IPS-11a (cell line): ENCODE data around the gene TMEM135.
"Not testable (repeated sequence)": the region's sequence is repeated elsewhere in the genome, so short reads cannot be mapped to it uniquely, and the experiment has no call there.

Experiments used
- H3K4me3 ChIP-seq: one replicate; pipeline ENCODE4 v1.5.1; 2013; ENCODE audit warnings: low read depth, low read length, control low read depth

The TMEM135 gene

DNA sequence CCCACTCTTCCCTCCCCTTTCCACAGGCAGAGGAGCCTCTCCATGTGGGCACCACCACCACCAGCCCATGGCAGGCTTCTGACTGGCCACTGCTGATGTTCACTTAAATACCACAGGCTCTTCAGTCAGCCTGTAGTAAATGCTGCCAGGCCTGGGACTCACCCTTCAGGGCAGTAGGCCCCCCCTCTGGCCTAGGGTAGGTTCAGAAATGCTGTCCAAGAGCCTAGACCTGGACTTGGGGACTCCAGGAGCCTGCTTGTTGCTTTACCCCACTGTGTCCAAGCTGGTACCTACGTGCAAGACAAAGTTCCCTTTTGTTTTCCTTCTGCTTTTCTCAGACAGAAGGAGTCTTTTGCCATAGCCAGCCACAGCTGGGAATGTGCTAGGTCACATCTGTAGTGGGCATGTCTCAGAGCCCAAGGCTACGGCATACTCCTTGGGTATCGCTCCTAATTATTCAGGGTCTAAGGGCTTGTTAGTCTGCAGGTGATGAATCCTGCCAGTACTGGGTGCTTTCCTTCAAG is 38.6 kb downstream of the TMEM135 start:
- H3K4me3 ChIP-seq, result no peak overlapping the region

- H3K4me3 ChIP-seq, result no peak overlapping the region
Observed at GRCh38 chr11:87076874-87077429, 39.2 kb downstream of the TMEM135 start.

DNA sequence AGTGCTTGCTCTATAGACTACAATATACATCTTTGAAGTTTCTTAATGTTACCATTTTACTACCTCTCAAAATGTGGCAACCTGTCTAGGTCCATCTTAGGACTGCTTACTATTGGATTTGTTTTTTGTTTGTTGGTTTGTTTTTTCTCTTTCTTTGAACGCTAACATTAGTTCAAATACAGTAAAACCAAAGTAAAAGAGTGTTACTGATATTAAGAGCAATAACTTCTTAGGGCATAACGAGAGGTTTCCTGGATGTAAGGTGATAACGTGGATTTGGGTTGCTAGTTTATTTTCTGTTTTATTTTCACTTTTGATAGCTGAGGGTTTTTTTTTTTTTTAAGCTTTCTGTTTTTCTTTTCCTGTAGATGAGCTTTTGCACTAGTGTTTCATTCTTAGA is 43.6 kb downstream of the TMEM135 start:
- H3K4me3 ChIP-seq, result no peak overlapping the region

- H3K4me3 ChIP-seq, result no peak overlapping the region
Observed at GRCh38 chr11:87082590-87082989, 44.9 kb downstream of the TMEM135 start.

GRCh38 chr11:87083029-87083428 is 45.3 kb downstream of the TMEM135 start:
- H3K4me3 ChIP-seq, result no peak overlapping the region

- H3K4me3 ChIP-seq, result no peak overlapping the region
Observed at GRCh38 chr11:87092159-87092558, 54.4 kb downstream of the TMEM135 start.

DNA sequence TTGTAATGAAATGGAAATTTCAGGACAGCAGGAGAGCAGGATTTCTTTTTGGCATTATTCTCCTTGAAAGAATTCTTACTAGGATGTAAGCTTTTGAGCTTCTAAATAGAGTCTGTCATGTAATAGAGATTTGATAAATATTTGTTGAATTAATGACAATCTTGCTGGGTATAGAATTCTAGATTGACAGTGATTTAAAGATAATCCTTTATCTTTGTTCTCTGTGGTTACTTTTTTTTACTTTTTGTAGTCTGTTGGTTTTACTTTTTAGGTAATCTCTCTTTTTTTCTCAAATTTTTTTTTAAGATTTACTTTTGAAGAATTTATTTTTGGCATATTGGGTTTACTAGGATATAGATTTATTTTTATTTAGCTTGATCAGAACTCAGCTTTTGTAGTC is 54.8 kb downstream of the TMEM135 start:
- H3K4me3 ChIP-seq, result no peak overlapping the region

DNA sequence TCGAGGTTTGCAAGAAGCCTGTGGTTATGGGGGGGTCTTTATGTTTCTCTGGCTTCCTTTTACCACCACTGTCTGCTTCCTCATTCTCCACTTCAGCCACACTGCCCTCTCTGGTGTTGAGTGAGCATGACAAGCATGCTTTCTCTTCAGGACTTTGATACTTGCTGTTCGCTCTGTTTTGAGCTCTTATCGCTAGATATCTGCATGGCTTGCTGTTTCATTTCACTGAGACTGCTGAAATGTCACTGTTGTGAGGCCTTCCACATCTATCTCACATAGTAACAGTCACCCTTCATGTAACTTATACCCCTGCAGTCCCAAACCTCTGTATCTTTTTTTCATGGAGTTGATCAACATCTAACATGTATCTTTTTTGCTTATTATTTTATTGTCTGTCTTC is 59.8 kb downstream of the TMEM135 start:
- no peak overlapping the region for H3K4me3 ChIP-seq

DNA sequence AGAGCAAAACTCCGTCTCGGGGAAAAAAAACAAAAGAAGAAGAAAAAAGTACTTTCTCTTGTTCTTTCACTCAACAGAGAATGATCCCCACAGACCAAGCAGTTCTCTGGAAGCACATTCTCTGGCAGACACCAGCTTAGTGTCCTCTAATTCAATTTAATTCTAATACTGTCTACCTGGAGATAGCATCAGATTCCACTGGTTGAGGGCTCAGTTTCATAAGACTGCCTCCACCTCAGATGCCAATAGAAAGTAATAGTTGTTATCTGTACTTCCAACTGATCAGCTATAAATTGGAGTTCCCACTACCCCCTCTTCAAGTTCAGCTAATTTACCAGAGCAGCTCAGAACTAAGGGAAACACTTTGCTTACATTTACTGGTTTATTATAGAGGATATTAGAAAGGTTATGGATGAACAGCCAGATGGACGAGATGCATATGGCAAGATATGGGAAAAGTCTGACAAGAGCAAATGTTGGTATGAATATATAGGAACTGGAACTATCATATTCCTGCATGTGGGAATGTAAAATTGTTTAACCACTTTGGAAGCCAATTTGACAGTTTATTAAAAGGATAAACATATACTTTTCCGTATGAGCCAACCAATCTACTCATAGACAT is 64.3 kb downstream of the TMEM135 start:
- H3K4me3 ChIP-seq, result no peak overlapping the region

GRCh38 chr11:87105826-87106225 is 68.1 kb downstream of the TMEM135 start:
- H3K4me3 ChIP-seq, result not testable (repeated sequence)

GRCh38 chr11:87107379-87107778 is 69.6 kb downstream of the TMEM135 start:
- not testable (repeated sequence) for H3K4me3 ChIP-seq

GRCh38 chr11:87110443-87111131 is 72.9 kb downstream of the TMEM135 start:
- H3K4me3 ChIP-seq, result no peak overlapping the region

GRCh38 chr11:87114093-87114492 is 76.4 kb downstream of the TMEM135 start:
- H3K4me3 ChIP-seq, result no peak overlapping the region

GRCh38 chr11:87116185-87116584 is 78.5 kb downstream of the TMEM135 start:
- no peak overlapping the region for H3K4me3 ChIP-seq

GRCh38 chr11:87120937-87121336 is 83.2 kb downstream of the TMEM135 start:
- no peak overlapping the region for H3K4me3 ChIP-seq

DNA sequence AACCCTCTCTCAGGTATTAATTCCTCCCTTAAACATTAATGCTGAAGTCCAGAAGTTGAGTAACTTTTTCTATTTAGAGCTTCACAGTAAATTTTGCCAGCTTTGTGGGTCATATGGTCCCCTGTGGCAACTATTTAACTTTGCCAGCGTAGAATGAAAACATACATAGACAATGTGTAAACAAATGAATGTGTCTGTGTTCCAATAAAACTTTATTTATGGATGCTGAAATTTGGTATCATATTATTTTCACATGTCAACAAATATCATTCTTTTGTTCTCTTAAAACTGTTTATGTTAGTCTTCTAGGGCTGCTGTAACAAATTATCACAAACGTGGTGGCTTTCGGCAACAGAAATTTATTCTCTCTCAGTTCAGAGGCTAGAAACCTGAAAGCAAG is 85.1 kb downstream of the TMEM135 start:
- H3K4me3 ChIP-seq, result no peak overlapping the region

DNA sequence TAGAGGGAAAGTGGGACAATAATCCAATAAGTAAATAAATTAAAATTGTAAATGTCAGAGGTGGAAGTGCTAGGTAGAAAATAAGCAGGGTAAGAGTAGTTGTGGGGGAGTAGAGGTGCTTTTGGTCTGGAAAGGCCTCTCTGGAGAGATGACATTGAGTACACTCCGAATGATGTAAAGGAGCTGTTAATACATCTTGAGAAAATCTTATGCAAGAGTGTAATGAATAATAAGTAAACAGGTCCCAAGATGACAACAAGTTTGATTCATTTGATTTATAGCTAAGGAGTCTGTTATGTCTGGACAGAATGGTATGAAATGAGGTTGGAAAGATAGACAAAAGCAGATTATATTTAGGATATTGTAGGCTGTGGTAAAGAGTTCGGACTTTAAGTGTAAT is 87.5 kb downstream of the TMEM135 start:
- no peak overlapping the region for H3K4me3 ChIP-seq

DNA sequence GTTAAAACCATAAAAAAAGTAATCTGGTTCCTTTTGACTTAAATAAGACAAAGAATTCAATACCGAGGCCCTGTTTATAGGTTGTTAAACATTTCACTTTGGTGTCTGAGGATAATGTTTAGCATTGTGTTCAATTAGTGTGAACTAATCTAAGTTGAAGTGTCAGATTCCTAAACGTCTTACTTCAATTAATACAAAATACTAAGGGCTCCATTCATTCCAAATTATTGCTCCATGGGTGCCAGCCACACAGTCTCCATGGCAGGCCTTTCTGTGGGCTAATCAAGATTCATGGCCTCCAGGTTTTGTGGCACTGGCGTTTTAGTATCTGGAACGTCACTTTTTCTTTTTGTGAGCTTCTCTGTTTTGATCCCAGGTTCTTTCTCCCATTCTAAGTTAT is 89.4 kb downstream of the TMEM135 start:
- H3K4me3 ChIP-seq, result no peak overlapping the region

DNA sequence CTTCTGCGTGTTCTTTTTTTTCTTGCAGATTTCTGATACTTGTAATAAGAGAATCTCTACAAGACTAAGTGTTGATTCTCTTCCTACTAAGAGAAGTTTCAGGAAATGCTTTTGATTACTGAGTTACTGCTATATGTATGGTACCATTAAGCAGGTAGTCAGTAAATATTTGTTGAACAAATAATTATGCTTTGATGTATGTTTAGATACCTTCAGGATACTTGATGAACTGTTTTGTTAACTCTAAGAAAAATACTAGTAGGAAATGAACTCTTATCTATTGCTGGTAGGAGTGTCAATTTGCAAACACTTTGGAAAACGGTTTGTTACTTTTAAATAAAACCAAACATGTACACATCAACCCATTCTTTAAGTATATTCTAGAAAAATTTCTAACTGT is 90.6 kb downstream of the TMEM135 start:
- H3K4me3 ChIP-seq, result no peak overlapping the region

DNA sequence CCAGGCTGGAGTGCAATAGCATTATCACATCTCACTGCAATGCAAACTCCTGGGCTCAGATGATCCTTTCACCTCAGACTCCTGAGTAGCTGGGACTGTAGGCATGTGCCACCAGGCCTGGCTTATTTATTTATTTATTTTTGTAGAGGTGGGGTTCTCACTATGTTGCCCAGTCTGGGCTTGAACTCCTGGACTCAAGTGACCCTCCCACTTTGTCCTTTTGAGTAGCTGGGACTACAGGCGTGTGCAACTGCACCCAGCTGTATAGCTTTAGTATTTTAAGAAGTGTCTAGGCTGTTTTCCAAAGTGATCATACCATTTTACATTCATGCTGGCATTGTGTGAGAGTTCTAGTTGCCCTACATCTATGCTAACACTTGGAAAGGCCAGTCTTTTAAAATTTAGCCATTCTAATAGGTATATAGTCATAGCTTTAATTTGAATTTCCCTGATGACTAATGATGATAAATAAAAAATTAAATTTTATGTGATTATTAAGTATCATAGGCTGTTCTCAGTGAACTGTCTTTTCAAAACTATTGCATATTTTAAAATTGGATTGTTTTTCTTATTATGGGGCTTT is 96.9 kb downstream of the TMEM135 start:
- H3K4me3 ChIP-seq, result no peak overlapping the region

- H3K4me3 ChIP-seq, result no peak overlapping the region
Observed at GRCh38 chr11:87136236-87136635, 98.5 kb downstream of the TMEM135 start.

- no peak overlapping the region for H3K4me3 ChIP-seq
Observed at GRCh38 chr11:87137711-87138110, 100.0 kb downstream of the TMEM135 start.
